Stimulated activated naive CD8-positive, alpha-beta T cell treated with anti-CD3 and anti-CD28 coated beads, Interleukin-15, Interleukin-2, amounts not matched to agents 100 ng/mL and 50 ng/mL, for 24 hours (primary cell): ENCODE measurements around the gene RGS16.
A peak's percentile ranks its signal among the peaks of the same experiment; 100 is the strongest.

Experiments
- H3K27ac Mint-ChIP-seq: one replicate; pipeline ENCODE4 v1.8.0; 2021; ENCODE audit warnings: mild to moderate bottlenecking, mixed read lengths
- H3K27me3 Mint-ChIP-seq: one replicate; pipeline ENCODE4 v1.8.0; 2021; ENCODE audit warnings: mixed read lengths
- H3K36me3 Mint-ChIP-seq: one replicate; pipeline ENCODE4 v1.8.0; 2021; ENCODE audit warnings: low read depth, mixed read lengths
- H3K4me1 Mint-ChIP-seq: one replicate; pipeline ENCODE4 v1.8.0; 2021; ENCODE audit warnings: low read depth, mixed read lengths
- H3K4me3 Mint-ChIP-seq: one replicate; pipeline ENCODE4 v1.8.0; 2021; ENCODE audit warnings: mild to moderate bottlenecking, mixed read lengths
- H3K9me3 Mint-ChIP-seq: one replicate; pipeline ENCODE4 v1.8.0; 2021; ENCODE audit warnings: mixed read lengths

The RGS16 gene

GRCh38 chr1:182608236-182608635 lies 4.0 kb upstream of the RGS16 start:
- H3K4me1 Mint-ChIP-seq: peaks cover 67% of the 10 kb centered on the region

DNA sequence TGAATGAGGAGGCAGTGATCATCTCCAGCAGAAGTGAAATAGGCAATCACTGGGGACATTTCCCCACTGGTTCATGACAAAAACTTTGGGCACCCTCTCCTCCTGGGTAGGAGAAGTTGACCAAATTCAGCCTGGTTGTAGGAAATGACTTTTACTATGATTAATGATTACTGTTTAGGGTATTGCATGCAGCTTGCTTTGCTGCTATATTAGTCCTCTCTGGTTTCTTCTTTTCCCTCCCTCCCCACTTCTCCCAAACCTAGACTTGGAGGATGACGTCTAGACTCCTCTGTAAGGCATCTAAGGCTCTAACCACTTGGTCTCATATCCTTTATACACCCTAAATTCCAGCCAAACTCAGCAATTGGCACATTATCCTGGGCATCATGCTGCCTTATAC lies 3.4 kb upstream of the RGS16 start:
- no peaks in the 10 kb centered on the region for H3K36me3 Mint-ChIP-seq
- H3K4me1 Mint-ChIP-seq: peaks cover 65% of the 10 kb centered on the region
- H3K27ac Mint-ChIP-seq: no peak overlapping the region
- H3K27me3 Mint-ChIP-seq: peaks cover 45% of the 10 kb centered on the region
- no peaks in the 10 kb centered on the region for H3K9me3 Mint-ChIP-seq
- H3K4me3 Mint-ChIP-seq: no peak overlapping the region

More at GRCh38 chr1:182608236-182608635, 4.0 kb upstream of the RGS16 start:
- Mint-ChIP-seq H3K27me3 (peaks cover 52% of the 10 kb centered on the region), H3K9me3 (no peaks in the 10 kb centered on the region), H3K27ac (no peak overlapping the region), H3K4me3 (no peak overlapping the region), H3K36me3 (no peaks in the 10 kb centered on the region)

GRCh38 chr1:182603646-182604174 lies 479 bp downstream of the RGS16 start:
- no peaks in the 10 kb centered on the region for H3K9me3 Mint-ChIP-seq
- no peak overlapping the region for H3K4me3 Mint-ChIP-seq
- peaks cover 19% of the 10 kb centered on the region for H3K27me3 Mint-ChIP-seq
- H3K27ac Mint-ChIP-seq: peak overlapping the region; percentile 96
- H3K36me3 Mint-ChIP-seq: peaks cover under 1% of the 10 kb centered on the region
- H3K4me1 Mint-ChIP-seq: peaks cover 46% of the 10 kb centered on the region

DNA sequence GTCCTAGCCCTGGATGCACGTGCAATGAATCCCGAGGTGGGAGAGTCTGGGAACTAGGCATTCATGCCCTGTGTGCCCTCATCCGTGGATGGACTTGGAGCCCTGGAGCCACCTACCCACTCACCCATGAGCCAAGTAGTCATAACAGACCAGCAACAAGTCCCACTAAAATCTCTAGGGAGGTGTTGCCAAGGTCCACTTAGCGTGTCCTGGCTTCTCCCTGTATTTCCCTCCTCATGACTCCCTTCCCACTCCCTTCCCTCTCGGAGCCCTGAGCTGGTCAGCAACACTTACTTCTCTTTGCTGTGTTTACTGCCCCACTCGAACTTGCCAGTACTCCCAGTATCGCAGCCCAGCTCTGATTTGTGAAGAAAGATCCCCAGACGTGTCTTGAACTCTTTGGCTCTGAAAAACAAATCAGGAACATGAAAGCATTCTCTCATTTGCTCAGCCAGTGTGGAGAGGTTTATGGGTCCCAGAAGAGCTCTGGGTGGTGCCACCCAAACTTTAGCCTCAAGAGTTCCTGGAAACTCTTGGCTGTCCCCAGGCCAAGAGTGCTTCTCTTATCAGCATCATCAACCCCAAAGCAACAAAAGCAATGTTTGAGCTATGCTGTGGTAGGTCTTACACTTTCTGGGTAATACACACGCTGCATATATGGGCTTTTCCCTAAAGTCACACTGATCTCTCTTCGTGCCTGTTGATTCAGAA lies 1.1 kb downstream of the RGS16 start:
- Mint-ChIP-seq H3K4me1 (peaks cover 39% of the 10 kb centered on the region), H3K27ac (peak overlapping the region; percentile 96), H3K4me3 (no peak overlapping the region), H3K9me3 (no peaks in the 10 kb centered on the region), H3K36me3 (peaks cover 6% of the 10 kb centered on the region), H3K27me3 (peaks cover 14% of the 10 kb centered on the region)

GRCh38 chr1:182601913-182602312 lies 2.3 kb downstream of the RGS16 start:
- Mint-ChIP-seq H3K4me1 (peaks cover 28% of the 10 kb centered on the region), H3K36me3 (peaks cover 6% of the 10 kb centered on the region), H3K27ac (no peak overlapping the region), H3K4me3 (no peak overlapping the region), H3K27me3 (peaks cover 9% of the 10 kb centered on the region), H3K9me3 (no peaks in the 10 kb centered on the region)

GRCh38 chr1:182601416-182601786 lies 2.8 kb downstream of the RGS16 start:
- Mint-ChIP-seq H3K9me3 (no peaks in the 10 kb centered on the region), H3K27me3 (peaks cover 8% of the 10 kb centered on the region), H3K36me3 (peaks cover 6% of the 10 kb centered on the region), H3K4me3 (no peak overlapping the region), H3K27ac (no peak overlapping the region), H3K4me1 (peaks cover 25% of the 10 kb centered on the region)

DNA sequence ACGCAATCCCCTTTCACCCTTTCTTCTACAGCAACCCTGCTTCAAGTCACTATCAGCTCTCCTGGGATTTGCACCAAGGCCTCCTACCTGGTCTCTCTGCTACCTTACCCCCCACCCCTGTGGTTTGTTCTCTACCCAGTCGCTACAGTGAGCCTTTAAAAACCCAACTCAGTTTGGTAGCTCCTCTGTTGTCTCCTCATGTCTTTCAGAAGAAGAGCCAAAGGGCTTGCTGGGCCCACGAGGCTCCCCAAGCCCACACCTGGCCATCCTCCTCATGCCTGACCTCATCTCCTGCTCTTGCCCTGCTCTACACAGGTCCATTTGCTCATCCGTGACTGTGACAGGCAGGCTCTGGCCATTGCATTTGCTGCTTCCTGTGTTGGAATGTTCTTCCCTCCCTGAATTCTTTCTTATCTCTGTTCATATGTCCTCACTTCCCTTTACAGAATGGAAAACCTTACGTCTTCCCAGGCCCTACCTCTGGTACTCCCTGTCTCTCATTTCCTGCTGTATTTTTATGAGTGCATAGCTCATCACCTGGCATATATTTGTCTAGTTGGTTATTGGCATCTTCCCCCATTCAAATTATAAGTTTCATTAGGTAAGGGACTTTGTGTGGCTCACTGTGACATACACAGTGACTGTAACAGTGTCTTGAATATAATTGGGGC lies 3.3 kb downstream of the RGS16 start:
- peaks cover 8% of the 10 kb centered on the region for H3K27me3 Mint-ChIP-seq
- H3K4me3 Mint-ChIP-seq: no peak overlapping the region

DNA sequence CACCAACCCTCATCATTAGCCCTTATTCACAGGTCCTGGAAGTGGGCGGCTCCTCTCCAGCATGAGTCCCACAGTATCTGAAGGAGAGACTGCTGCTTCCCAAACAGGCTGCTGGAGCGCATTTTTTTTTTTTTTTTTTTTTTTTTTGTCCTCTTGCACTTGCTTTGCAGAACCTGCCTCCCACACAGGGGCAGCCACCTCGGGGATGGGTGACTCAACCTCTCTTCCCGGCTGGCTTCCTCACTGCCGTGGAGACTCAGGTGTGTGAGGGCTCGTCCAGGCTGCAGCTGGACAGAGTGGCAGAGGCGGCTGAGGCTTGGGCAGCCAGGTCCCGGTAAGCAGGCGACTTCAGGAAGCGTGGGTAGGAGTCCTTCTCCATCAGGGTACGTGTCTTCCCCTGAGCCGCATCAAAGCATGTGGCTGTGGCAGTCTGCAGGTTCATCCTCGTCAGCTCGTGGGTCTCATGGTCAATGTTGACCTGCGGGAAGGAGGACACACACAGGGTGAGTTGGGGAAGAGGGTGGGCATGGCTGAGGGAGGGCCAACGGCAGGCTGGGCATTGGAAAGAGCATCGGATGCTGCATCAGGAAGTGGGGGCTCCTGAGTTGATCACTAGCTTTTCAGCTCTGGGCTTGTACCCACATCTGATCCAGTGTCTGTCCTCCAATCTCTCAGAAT lies 4.0 kb downstream of the RGS16 start:
- Mint-ChIP-seq H3K36me3 (peaks cover 6% of the 10 kb centered on the region), H3K27ac (peak overlapping the region; percentile 63)

More for the DNA sequence above, 3.3 kb downstream of the RGS16 start:
- Mint-ChIP-seq H3K9me3 (no peaks in the 10 kb centered on the region), H3K27ac (no peak overlapping the region), H3K4me1 (peaks cover 31% of the 10 kb centered on the region), H3K36me3 (peaks cover 6% of the 10 kb centered on the region)

GRCh38 chr1:182599339-182599738 lies 4.8 kb downstream of the RGS16 start:
- Mint-ChIP-seq H3K27ac (peak overlapping the region; percentile 63), H3K4me3 (peak overlapping the region; percentile 21), H3K9me3 (no peaks in the 10 kb centered on the region), H3K4me1 (peaks cover 27% of the 10 kb centered on the region), H3K36me3 (peaks cover 6% of the 10 kb centered on the region), H3K27me3 (no peaks in the 10 kb centered on the region)

More for the DNA sequence above, 4.0 kb downstream of the RGS16 start:
- Mint-ChIP-seq H3K9me3 (no peaks in the 10 kb centered on the region), H3K27me3 (peaks cover 2% of the 10 kb centered on the region), H3K4me3 (no peak overlapping the region), H3K4me1 (peaks cover 33% of the 10 kb centered on the region)

DNA sequence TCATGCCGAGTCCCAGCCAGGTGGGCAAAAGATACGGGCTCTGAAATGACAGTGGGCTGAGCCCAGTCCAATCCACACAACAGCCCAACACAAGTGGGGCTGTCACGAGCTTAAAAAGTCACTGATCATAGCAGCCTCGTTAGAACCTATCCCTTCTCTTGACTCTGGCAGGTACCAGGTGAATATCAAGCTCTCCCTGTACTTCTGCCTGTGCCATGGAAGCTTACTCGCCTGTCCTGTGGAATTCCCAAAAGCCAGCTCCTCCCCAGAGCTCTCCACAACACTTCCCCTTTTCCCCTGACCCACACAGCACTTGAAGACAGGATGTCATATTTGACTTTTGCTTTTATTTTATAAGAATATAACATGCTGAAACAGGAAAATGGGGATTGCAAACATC lies 5.9 kb downstream of the RGS16 start:
- Mint-ChIP-seq H3K27ac (no peak overlapping the region), H3K36me3 (peaks cover 6% of the 10 kb centered on the region), H3K9me3 (no peaks in the 10 kb centered on the region), H3K4me1 (peaks cover 21% of the 10 kb centered on the region), H3K27me3 (no peaks in the 10 kb centered on the region), H3K4me3 (no peak overlapping the region)

DNA sequence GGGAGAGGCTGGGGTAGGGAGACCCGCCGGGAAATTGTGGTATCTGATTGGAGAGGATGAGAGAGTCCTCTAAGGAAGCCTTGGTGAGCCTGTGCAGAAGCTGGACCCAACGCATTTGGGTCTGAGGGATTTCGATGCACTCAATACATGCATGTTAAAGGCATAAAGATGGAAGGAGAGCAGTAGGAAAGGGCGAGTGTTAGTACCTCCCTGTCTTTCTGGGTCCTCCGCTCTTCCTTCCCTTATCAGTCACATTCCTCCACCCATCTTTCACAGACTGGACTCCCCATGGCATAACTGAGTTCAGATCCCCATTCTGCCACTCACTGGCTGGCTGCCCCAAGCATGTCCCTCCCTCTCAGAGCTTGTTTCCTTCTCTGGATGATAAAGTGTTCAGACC lies 7.3 kb downstream of the RGS16 start:
- Mint-ChIP-seq H3K4me1 (peaks cover 17% of the 10 kb centered on the region), H3K27ac (no peak overlapping the region), H3K9me3 (no peaks in the 10 kb centered on the region), H3K27me3 (no peaks in the 10 kb centered on the region), H3K4me3 (no peak overlapping the region), H3K36me3 (peaks cover 6% of the 10 kb centered on the region)

DNA sequence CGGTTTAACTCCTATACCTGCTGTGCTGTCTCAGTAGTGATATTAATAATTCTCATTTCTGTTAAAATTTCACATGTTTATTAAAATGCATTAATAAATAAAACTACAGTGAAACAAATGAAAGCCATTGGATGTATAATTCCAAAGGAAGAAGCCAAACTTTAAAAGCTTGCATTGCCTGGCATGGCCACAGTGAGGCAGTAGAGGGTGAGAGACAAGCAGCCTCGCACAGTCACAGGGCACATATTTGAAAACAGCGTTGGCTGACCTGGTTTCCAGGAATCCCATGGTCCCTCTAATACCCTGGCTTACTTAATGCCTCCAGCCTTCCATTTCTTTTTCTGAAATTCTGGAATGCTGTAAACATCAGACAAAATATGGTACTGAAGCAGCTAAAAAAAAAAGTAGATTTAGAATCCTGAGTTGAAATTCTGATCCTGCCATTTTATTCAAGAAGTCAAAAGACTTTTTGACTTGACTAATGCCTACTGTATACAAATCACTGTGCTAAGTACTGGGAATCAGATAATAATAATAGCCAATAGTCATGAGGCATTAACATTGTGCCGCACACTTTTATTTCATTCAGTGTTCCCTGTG lies 8.4 kb downstream of the RGS16 start:
- H3K36me3 Mint-ChIP-seq: peaks cover 6% of the 10 kb centered on the region
- no peaks in the 10 kb centered on the region for H3K9me3 Mint-ChIP-seq
- no peak overlapping the region for H3K4me3 Mint-ChIP-seq
- no peaks in the 10 kb centered on the region for H3K27me3 Mint-ChIP-seq
- no peak overlapping the region for H3K27ac Mint-ChIP-seq
- H3K4me1 Mint-ChIP-seq: peaks cover 17% of the 10 kb centered on the region

GRCh38 chr1:182589931-182590330 lies 14.3 kb downstream of the RGS16 start:
- Mint-ChIP-seq H3K4me3 (peak overlapping the region; percentile 27), H3K36me3 (peaks cover 7% of the 10 kb centered on the region), H3K27ac (peak overlapping the region; percentile 43), H3K9me3 (no peaks in the 10 kb centered on the region), H3K27me3 (no peaks in the 10 kb centered on the region), H3K4me1 (peaks cover 42% of the 10 kb centered on the region)

DNA sequence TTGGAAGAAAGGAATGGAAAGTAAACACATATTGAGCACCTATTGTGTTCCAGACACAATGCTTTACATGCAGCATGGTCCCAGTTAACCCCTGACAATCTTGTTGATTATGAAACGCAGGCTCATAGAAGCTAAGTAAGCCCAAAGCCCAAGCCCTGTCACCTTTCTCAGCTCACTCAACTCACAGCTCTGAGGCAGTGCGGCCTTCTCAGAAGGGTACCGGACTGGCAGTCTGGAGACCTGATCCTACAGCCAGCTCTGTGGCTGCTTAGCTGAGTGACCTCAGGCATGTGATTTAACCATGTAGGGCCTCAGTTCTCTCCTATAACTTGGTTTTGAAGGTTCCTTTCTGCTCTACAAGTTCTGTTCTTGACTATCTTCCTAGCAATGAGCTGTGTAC lies 14.7 kb downstream of the RGS16 start:
- Mint-ChIP-seq H3K27me3 (no peaks in the 10 kb centered on the region), H3K4me1 (peaks cover 46% of the 10 kb centered on the region), H3K36me3 (peaks cover 7% of the 10 kb centered on the region), H3K9me3 (no peaks in the 10 kb centered on the region), H3K27ac (peak overlapping the region; percentile 100), H3K4me3 (peak overlapping the region; percentile 99)
